Keratinocyte (primary cell): Measurements from ENCODE around the gene CYP11A1. TPM values are rescaled to one million over a fixed set of nuclear protein-coding genes. Genes with fewer than 3 reads are reported as not detected.

Experiments
- DNase-seq: peaks from one replicate; pipeline ENCODE4 v3.0.0-alpha.2; 2011; ENCODE audit warnings: low read depth, missing footprints, low spot score
- FAIRE-seq: peaks from 2 replicates; lab custom pipeline; 2011; peaks lifted over from hg19 to GRCh38; lab: Jason Lieb, UNC
- H2AFZ ChIP-seq: 2 replicates; pipeline ENCODE4 v1.6.0; 2012; ENCODE audit warnings: low read length, control low read depth, inconsistent platforms; ENCODE audit not compliant: control insufficient read depth
- H3K27ac ChIP-seq: 2 replicates; pipeline ENCODE4 v1.5.1; 2011; ENCODE audit warnings: low read length; ENCODE audit not compliant: control insufficient read depth, insufficient read depth
- H3K27me3 ChIP-seq: 3 replicates; pipeline ENCODE4 v1.6.0; 2011; ENCODE audit warnings: low read length; ENCODE audit not compliant: control insufficient read depth, insufficient read depth; ENCODE audit errors: extremely low read depth
- H3K36me3 ChIP-seq, 2 experiments: 2 replicates in 1 of 2; 3 replicates in 1 of 2; pipeline ENCODE4 v1.5.1; 2011; ENCODE audit warnings: low read length in 2 of 2, mild to moderate bottlenecking in 1 of 2; ENCODE audit not compliant: control insufficient read depth in 2 of 2, insufficient read depth in 2 of 2; ENCODE audit errors: extremely low read depth in 1 of 2
- H3K4me1 ChIP-seq: 3 replicates; pipeline ENCODE4 v1.5.1; 2011; ENCODE audit warnings: low read length; ENCODE audit not compliant: control insufficient read depth, insufficient read depth; ENCODE audit errors: extremely low read depth
- H3K4me2 ChIP-seq: 3 replicates; pipeline ENCODE4 v1.6.0; 2011; ENCODE audit warnings: low read depth, low read length; ENCODE audit not compliant: control insufficient read depth, insufficient read depth; ENCODE audit errors: extremely low read depth
- H3K4me3 ChIP-seq, 3 experiments: fragments of 200-600 bp in 1 of 3; sonication (generic) in 1 of 3; 2 replicates in 2 of 3; 3 replicates in 1 of 3; pipeline ENCODE4 v1.5.1; 2011 to 2016; ENCODE audit warnings: low read length in 3 of 3, mild to moderate bottlenecking in 3 of 3, control low read depth in 2 of 3, inconsistent platforms in 1 of 3, low read depth in 1 of 3, mixed read lengths in 1 of 3, mixed run types in 1 of 3, moderate library complexity in 1 of 3; ENCODE audit not compliant: control insufficient read depth in 2 of 3, insufficient read depth in 2 of 3; ENCODE audit errors: extremely low read depth in 1 of 3
- H3K79me2 ChIP-seq: 2 replicates; pipeline ENCODE4 v1.6.0; 2012; ENCODE audit warnings: low read length; ENCODE audit not compliant: control insufficient read depth, insufficient read depth
- H3K9ac ChIP-seq: 3 replicates; pipeline ENCODE4 v1.6.0; 2011; ENCODE audit warnings: low read length; ENCODE audit not compliant: control insufficient read depth, insufficient read depth; ENCODE audit errors: extremely low read depth
- H3K9me1 ChIP-seq: 3 replicates; pipeline ENCODE4 v1.6.0; 2011; ENCODE audit warnings: low read length; ENCODE audit not compliant: control insufficient read depth, insufficient read depth; ENCODE audit errors: extremely low read depth
- H3K9me3 ChIP-seq: 2 replicates; pipeline ENCODE4 v1.5.1; 2012; ENCODE audit warnings: low read depth, low read length; ENCODE audit not compliant: control insufficient read depth
- H4K20me1 ChIP-seq: 3 replicates; pipeline ENCODE4 v1.6.0; 2011; ENCODE audit warnings: low read length; ENCODE audit not compliant: control insufficient read depth, insufficient read depth; ENCODE audit errors: extremely low read depth
- EZH2 ChIP-seq: IDR thresholded peaks from one replicate; pipeline ENCODE4 v1.6.1; 2012; ENCODE audit warnings: inconsistent platforms, mild to moderate bottlenecking, low read length, moderate library complexity
- dilution Hi-C: fragments of 300-500 bp; cut with MboI; formaldehyde crosslinking; loops from one replicate; pipeline ENCODE4 v1.7.0; 2020; ENCODE audit warnings: low sequenced_read_pairs; ENCODE audit not compliant: extremely low pct_ligation_motif_present
- polyA plus RNA-seq, 5 experiments: library from polyadenylated mRNA; depleted of rRNA in 3 of 5; stranded (reverse) in 3 of 5; stranded (forward) in 1 of 5; unstranded in 1 of 5; fragments of >200 nt; gene quantifications; 1 replicate in 1 of 5; 2 replicates in 3 of 5; 3 replicates in 1 of 5; pipeline versions ENCODE4 v1.2.1 to v1.2.3, GENCODE V29; 2011 to 2012; ENCODE audit warnings: missing spikeins in 2 of 5, low read depth in 1 of 5, low replicate concordance in 1 of 5
- TF ChIP-seq, protein P1 (sequence below), 3 experiments: IDR thresholded peaks in 1 of 3; conservative IDR thresholded peaks in 1 of 3; optimal IDR thresholded peaks in 1 of 3; 2 replicates in 2 of 3; 3 replicates in 1 of 3; pipeline versions ENCODE3 to v1.5.1; 2011; ENCODE audit warnings: low read length in 3 of 3, mild to moderate bottlenecking in 3 of 3, moderate library complexity in 2 of 3, control low read depth in 1 of 3, inconsistent platforms in 1 of 3; ENCODE audit not compliant: insufficient read depth in 2 of 3; ENCODE audit errors: extremely low read depth in 1 of 3

Gene CYP11A1
- polyA plus RNA-seq, 1 donor (not counting 4 experiments of a cell fraction or from before 2014, with no cell fraction given), result not detected

DNA sequence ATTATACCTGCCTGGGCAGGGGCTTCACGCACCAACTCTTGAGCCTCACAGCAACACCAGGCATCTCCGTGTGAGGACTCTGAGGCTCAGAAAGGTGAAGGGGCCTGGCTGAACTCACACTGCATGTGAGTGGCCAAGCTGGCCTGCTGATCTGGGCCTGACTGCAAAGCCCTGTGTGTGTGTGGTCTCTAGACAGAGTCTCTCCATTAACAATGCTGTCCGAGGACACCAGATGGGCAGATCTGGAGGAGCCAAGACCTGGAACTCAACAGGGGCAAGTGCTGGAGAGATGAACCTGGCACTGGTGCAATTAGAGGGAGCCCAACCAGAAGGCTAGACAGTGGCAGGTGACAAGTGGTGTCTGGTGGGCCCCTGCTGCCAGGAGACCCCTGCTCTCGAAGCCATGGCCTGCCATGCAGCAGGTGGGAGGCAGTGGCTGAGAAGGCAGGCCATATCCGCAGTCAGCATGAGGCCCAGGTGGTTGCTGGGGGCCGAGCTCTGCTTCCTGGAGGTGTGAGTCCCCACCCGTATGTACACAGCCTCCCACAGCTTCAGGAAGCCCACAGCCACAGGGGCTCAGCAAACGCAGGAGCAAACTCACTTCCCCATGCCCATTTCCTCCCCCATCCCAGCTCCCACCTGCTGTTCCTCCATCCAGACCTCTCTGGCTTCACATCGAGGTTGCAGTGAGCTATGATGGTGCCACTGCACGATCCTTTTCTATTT lies 39.0 kb downstream of the CYP11A1 start:
- no peaks in the 10 kb centered on the region for H3K4me1 ChIP-seq
- no peak overlapping the region for H2AFZ ChIP-seq
- H3K36me3 ChIP-seq, result no peaks in the 10 kb centered on the region
- no peak overlapping the region for H3K9ac ChIP-seq
- DNase-seq (no peak), FAIRE-seq (no peak)
- dilution Hi-C loops, result no loop called here
- H4K20me1 ChIP-seq, result no peaks in the 10 kb centered on the region
- H3K79me2 ChIP-seq, result no peaks in the 10 kb centered on the region
- H3K27ac ChIP-seq, result no peak overlapping the region
- peaks cover 8% of the 10 kb centered on the region for H3K27me3 ChIP-seq
- H3K9me1 ChIP-seq, result no peaks in the 10 kb centered on the region
- TF ChIP-seq, protein P1, sequence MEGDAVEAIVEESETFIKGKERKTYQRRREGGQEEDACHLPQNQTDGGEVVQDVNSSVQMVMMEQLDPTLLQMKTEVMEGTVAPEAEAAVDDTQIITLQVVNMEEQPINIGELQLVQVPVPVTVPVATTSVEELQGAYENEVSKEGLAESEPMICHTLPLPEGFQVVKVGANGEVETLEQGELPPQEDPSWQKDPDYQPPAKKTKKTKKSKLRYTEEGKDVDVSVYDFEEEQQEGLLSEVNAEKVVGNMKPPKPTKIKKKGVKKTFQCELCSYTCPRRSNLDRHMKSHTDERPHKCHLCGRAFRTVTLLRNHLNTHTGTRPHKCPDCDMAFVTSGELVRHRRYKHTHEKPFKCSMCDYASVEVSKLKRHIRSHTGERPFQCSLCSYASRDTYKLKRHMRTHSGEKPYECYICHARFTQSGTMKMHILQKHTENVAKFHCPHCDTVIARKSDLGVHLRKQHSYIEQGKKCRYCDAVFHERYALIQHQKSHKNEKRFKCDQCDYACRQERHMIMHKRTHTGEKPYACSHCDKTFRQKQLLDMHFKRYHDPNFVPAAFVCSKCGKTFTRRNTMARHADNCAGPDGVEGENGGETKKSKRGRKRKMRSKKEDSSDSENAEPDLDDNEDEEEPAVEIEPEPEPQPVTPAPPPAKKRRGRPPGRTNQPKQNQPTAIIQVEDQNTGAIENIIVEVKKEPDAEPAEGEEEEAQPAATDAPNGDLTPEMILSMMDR (optimal IDR thresholded peaks at IDR 0.05 in 1 of 3, IDR thresholded peaks at IDR 0.05 in 1 of 3, conservative IDR thresholded peaks at IDR 0.05 in 1 of 3; ENCODE audit: extremely low read depth in 1 of 3, insufficient read depth in 2 of 3, low read length in 3 of 3), result no peak
- no peak for TF ChIP-seq EZH2
- H3K4me2 ChIP-seq, result no peak overlapping the region
- H3K9me3 ChIP-seq, result no peaks in the 10 kb centered on the region
- no peak overlapping the region for H3K4me3 ChIP-seq

DNA sequence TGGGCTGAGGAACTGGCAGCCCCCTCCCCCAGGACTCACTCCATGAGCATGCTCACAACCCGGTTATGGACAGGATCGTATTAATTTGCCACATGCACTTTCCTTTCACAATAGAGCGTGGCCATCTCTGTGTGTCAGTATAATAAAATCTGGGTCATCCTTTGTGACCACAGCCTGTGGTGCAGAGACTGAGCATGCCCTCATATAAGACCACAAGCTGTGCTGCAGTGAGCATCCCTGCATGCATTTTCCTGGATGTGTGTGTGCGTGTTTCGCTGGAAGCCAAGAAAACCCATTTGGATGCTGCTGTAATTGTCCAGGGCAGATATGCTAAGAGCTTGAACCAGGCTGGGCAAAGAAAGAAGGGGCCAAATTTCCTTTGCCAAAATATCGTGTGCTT lies 39.7 kb downstream of the CYP11A1 start:
- Histone ChIP-seq H3K9ac (no peak overlapping the region), H3K4me1 (no peaks in the 10 kb centered on the region), H2AFZ (no peak overlapping the region), H4K20me1 (no peaks in the 10 kb centered on the region), H3K27me3 (peaks cover 8% of the 10 kb centered on the region), H3K79me2 (no peaks in the 10 kb centered on the region), H3K9me1 (no peaks in the 10 kb centered on the region), H3K27ac (no peak overlapping the region), H3K36me3 (no peaks in the 10 kb centered on the region), H3K9me3 (no peaks in the 10 kb centered on the region), H3K4me2 (no peak overlapping the region), H3K4me3 (no peak overlapping the region)
- TF ChIP-seq, protein P1 (optimal IDR thresholded peaks at IDR 0.05 in 1 of 3, IDR thresholded peaks at IDR 0.05 in 1 of 3, conservative IDR thresholded peaks at IDR 0.05 in 1 of 3; ENCODE audit: extremely low read depth in 1 of 3, insufficient read depth in 2 of 3, low read length in 3 of 3), result no peak
- TF ChIP-seq EZH2, result no peak
- no peak for DNase-seq
- dilution Hi-C loops, result no loop called here
- FAIRE-seq, result no peak
